A549 treated with DMSO at 1 μM for 4 hours (cell line): ENCODE results near the gene ZBTB6. TPM values are rescaled to one million over a fixed set of nuclear protein-coding genes. Genes with fewer than 3 reads are reported as not detected.

Experiments
- total RNA-seq: library from RNA; stranded (reverse); fragments of 200-300 nt; extraction: Qiagen RNA extraction; gene quantifications from 5 replicates; pipeline ENCODE4 v1.2.3, GENCODE V29; 2022; ENCODE audit warnings: low read depth

Gene ZBTB6
- 5.6 to 7.2 TPM (median 6.5 TPM) in 5 replicates for total RNA-seq

GRCh38 chr9:122912964-122913673 is at the start of gene ZBTB6:
Gene ZBTB6, minus strand, starts transcription at chr9:122913323. Its CDS starts 1,251 bp downstream, at chr9:122912072.

DNA sequence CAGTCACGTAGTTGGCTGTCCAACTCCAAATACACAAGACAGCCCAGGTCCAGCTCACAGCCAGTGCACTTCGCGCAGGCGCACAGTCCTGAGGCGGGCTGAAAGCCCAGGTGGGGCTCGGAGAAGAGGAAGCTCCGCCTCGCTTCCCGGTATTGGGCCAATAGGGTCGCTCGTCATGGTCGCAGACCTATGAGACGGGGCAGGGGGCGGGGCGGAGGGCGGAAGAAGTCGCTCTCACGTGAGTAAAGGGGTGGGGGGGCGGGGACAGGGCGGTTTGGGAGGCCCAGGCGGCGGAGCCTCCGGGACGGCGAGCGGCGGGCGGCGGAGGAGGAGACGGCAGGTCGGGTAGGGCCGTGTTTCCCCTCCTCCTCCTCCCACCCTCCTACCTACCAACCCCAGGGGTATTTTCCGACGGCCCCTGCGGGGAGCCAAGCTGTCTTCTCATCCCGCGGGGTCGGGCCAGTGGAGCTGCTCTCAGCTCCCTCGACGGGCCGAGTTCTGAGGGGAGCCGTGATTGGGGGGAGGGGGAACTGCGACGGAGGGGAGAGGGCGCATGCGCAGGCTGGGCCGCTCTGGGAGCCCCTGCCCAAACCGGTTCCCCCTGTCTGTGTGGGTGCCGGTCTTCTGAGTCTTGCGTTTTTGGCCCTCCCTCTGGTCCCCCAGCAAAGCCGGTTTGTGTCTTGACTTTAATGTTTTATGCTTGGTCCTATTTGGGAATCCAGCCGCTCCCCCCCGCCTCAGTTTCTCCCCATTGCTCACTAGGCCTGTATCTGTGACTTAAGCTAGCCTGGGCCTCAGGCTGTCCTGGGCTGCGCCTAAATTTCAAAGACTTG is 27.8 kb upstream of the ZBTB6 start, which contains the start of gene RABGAP1:
Gene RABGAP1, plus strand, starts transcription at position 272 of the 833 bp plus-strand sequence. CDS start 16,040 bp downstream, outside the sequence.

GRCh38 chr9:122931226-122932121 is 18.4 kb upstream of the ZBTB6 start, which contains the start of gene ZBTB26:
Gene ZBTB26, minus strand, starts transcription at chr9:122931512. Its CDS starts 11,578 bp downstream, at chr9:122919934.

GRCh38 chr9:122904823-122905710 is 8.1 kb downstream of the ZBTB6 start, which contains the start of gene RC3H2:
Gene RC3H2, minus strand, starts transcription at chr9:122905359. Its CDS starts 7,850 bp downstream, at chr9:122897509.

Other genes with a start within 250 kb of the ZBTB6 start
- gene OR1L3, start 238.2 kb downstream of the ZBTB6 start, total RNA-seq = not detected in 5 replicates
- gene OR1L4, start 189.3 kb downstream of the ZBTB6 start, total RNA-seq = not detected in 5 replicates
- gene OR1L6, start 171.0 kb downstream of the ZBTB6 start, total RNA-seq = not detected in 5 replicates
- gene OR5C1, start 124.4 kb downstream of the ZBTB6 start, total RNA-seq = not detected in 5 replicates
- gene OR1K1, start 113.2 kb downstream of the ZBTB6 start, total RNA-seq = not detected in 5 replicates
- gene PDCL, start 84.7 kb downstream of the ZBTB6 start, total RNA-seq = 16.6 to 21.0 TPM (median 20.1 TPM) in 5 replicates
- gene RC3H2, start 8.0 kb downstream of the ZBTB6 start, total RNA-seq = 19.5 to 28.0 TPM (median 23.8 TPM) in 5 replicates
- 1.9 to 2.6 TPM (median 2.5 TPM) in 5 replicates for gene ZBTB26, start 18.2 kb upstream of the ZBTB6 start, total RNA-seq
- gene RABGAP1, start 27.7 kb upstream of the ZBTB6 start, total RNA-seq = 13.4 to 16.6 TPM (median 15.3 TPM) in 5 replicates
- gene GPR21, start 120.3 kb upstream of the ZBTB6 start, total RNA-seq = not detected in 5 replicates